Stimulated activated CD8-positive, alpha-beta memory T cell treated with anti-CD3 and anti-CD28 coated beads, Interleukin-15, amount 100 ng/mL, for 1 hour (primary cell): ENCODE measurements around the gene NCOR2.

ENCODE experiments used
- DNase-seq: peaks from one replicate; pipeline ENCODE4 v3.0.0-alpha.2; 2020; ENCODE audit warnings: low read depth

The NCOR2 gene

DNA sequence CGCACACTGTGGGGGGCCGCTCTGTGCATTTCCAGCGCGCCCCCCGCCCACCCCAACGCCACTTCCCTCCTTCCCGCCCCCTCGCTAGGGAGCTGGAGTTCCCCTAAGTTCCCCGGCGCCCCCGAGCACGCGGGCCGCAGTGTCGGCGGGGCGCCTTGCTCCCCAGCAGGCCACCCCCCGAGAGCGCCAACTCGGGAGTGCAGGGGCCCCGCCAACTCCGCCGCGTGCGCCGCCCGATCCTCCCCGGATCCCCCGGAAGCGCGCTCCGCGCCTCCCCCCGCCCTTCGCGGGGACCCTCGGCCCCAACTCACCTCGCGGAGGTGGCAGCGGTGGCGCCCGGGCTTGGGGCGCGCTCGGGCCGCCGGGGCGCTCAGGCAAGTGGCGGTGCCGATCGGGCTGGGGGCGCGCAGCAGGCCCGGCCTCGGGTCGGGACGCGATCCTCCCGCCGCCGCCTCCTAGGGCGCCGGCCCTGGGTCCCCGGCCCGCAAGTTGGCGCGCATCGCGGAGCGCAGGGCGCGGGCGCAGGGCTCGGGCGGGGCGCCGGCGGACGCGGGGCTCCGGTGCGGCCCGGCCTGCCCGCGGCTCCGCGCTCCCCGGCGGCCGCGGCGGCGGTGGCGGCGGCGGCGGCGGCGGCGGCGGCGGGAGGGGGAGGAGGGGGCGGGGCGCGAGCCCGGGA, at the start of gene NCOR2:
Gene NCOR2, minus strand, starts transcription at position 616 of the 676 bp plus-strand sequence. CDS start 72,361 bp downstream, outside the sequence.
- DNase-seq: peak; percentile 5

DNA sequence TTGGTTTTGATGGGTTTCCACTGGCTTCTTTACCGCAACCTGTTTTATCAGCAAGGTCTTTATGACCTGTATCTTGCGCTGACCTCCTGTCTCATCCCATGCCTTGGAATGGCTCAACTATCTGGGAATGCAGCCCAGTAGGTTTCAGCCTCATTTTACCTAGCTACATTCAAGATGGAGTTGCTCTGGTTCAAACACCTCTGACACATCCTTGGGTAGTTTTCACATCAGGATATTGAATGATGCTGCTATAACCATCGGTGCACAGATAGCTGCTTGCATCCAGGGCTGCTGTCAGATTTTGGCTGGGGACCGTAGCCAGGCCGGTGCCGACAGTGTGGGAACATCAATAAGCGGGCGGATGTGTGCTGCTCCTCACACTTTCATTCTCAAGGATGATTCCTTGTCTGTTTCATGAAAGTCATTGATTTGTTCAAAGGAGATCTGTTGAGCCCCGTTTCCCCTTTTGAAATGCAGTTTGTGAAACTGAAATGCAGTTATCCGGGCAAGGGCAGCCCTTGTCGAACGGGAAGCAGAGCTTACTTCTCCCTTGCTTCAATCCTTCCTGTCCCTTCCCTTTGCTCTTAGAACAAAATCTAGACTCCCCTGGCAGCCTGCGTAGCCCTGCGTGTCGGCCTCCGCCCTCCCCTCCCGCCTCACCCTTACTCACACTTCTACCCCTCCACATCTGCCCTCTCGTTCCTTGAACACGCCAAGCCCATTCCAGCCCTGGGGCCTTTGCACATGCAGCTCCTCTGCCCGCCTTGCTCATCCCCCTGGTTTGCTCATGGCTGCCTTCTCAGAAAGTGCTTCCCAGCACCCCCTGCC, 49.2 kb upstream of the NCOR2 start:
- no peak for DNase-seq

- DNase-seq: no peak
Observed at GRCh38 chr12:124614512-124615292, 47.3 kb upstream of the NCOR2 start.

DNA sequence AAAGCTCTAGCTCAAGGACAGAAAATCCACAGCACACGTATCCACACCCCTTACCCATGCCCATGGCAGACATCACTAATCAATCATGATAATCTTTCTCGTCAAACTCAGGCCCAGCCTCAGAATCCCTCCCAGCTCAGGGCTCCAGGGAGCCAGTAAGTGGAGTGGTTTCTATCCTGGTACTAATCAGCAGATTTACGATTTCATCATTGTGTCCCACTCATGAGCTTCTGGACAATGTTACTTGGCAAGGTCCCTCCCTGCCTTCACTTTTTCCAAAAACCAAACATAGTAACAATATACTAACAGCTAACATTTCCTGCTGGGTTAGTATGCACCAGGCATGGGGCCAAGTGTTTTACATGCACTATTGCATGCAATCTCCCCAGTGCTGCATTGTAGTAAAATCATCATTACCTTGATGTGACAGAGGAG, 45.8 kb upstream of the NCOR2 start:
- no peak for DNase-seq

- no peak for DNase-seq
Observed at GRCh38 chr12:124612410-124612680, 44.9 kb upstream of the NCOR2 start.

GRCh38 chr12:124611559-124612409, 44.4 kb upstream of the NCOR2 start:
- DNase-seq: no peak

- no peak for DNase-seq
Observed at GRCh38 chr12:124610629-124611558, 43.5 kb upstream of the NCOR2 start.

DNA sequence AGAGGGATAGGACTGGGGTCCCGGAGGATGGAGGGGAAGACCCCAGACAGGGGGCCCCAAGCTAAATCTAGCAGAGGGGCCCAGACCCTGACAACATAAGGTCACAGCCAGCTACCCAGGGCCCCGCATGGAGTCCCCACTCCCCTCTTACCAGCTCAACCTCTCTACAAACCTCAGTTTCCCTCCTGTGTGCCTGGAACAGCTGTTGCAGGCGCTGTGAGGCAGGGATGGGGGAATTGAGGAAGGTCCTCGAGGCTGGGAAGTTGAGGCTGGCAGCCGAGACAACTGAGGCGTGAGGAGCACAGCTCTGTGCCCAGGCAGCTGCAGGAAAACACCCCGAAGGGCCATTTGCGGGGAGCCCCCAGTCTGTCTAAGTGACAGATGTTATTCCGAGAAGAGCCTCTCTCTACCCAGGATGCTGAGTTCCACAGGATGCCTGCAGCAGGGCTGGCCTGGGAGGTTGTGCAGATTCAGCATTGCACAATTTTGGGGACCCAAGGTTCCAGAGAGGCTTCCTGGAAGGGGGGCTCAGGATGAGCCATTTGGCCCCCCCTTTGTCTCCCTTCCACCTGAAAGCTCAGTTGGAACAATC, 42.7 kb upstream of the NCOR2 start:
- DNase-seq: no peak

GRCh38 chr12:124609041-124609989, 41.9 kb upstream of the NCOR2 start:
- peak; percentile 55 for DNase-seq

- no peak for DNase-seq
Observed at GRCh38 chr12:124608450-124608870, 41.0 kb upstream of the NCOR2 start.

- DNase-seq: no peak
Observed at GRCh38 chr12:124607681-124608425, 40.4 kb upstream of the NCOR2 start.

DNA sequence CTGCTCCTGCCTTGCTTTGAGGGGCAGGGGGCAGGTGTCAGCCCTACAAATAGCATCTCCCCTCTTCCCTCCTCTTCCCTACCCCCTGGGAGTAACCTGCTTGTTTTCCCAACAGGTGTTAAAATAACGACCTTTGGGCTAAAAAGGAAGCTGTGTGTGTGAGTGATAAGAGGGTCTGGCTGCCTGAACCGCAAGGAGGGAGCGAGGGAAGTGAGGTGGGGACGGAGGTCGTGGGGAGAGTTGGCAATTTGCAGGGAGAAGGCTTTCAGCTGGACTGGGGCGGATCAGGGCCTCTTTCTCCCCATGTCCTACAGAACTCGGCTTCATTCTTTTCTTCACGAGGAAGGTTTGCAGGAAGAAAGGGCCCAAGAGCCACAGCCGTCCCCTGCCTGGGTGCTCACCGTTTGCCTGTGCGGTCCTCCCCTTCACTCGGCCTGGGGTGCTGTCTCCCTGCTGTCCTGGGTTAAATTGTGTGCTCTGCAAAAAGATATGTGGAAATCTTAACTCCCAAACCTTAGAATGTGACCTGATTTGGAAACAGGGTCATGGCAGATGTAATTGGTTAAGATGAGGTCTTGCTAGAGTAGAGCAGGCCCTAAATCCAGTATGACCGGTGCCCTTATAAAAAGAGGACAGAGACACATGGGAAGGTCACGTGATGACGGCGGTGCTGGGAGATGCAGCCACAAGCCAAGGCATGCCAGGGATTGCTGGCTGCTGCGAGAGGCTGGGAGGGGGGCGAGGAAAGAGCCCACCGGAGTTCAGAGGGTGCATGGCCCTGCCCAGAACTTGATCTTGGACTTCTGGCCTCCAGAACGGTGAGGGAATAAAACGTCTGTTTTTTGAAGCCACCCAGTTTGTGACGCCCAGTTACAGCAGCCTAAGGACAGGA, 38.7 kb upstream of the NCOR2 start:
- no peak for DNase-seq

DNA sequence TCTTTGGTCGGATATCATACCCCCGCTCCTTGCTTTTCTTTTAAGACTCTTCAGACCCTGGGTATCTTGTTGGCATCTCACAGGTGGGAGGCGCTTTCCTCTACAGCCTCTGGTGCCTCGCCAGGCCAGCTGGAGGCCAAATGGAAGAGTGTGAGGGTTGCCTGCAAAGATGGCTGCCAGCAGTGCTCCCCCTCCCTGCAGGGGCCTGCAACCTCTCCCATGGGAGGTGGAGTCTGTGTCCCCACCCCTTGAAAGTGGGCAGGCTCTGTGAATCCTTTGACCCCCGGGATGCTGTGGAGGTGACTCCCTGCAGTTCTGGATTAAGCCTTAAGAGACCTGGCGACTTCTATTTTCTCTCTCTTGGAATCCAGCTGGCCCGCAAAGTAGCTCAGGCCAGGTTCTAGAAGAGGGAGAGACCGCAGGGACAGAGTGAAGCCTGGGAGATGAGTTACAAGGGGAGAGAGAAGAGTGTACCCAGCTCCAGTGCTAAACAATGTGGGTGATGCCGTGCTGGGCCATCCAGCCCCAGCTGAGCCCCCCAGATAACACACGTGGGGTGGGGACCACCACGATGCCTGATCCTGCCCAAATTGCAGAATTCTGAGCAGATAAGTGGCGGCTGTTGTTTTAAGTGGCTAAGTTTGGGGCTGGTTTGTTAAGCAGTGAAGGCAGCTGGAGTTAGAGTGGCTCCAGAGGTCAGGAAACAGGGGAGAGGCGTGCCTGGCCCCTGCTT, 37.9 kb upstream of the NCOR2 start:
- DNase-seq: no peak

DNA sequence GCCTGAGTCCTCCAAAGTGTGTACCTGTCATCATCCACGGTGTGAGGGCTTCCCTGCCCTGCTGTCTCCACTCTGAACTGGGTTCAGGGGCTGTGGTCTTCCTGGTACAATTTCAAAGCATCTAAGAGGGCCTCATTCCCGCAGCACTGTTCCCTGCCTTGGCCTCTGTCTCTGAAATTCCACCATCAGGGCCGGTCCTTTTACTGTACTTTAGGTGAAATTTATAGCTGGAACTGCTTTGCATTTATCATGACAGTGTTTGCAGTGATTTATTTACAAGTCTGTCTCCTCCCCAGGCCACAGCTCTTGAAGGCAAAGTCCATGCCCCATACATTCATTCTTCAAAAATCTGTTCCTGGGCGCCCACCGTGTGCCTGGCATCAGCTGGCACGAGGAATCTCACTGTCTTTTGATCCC, 36.9 kb upstream of the NCOR2 start:
- no peak for DNase-seq

DNA sequence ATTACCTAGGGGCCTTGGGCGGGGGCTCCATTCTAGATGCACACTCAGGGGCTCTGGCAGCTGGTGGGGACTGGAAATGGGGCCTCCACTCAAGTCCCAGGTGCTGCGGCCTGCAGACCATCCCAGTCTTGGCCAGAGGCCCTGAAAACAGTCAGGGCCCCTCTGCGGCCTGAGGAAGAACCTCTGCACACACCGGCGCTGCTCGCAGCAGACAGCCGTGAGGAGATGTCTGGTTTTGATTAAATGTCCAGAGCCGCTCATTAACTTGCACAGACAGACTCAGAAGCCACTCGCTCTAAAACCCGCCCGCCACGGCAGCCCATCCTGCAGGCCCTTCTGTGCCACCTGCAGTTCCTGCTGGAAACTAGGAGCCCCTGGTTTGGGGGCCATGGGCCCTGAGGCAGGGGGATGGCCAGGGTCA, 36.4 kb upstream of the NCOR2 start:
- no peak for DNase-seq

DNA sequence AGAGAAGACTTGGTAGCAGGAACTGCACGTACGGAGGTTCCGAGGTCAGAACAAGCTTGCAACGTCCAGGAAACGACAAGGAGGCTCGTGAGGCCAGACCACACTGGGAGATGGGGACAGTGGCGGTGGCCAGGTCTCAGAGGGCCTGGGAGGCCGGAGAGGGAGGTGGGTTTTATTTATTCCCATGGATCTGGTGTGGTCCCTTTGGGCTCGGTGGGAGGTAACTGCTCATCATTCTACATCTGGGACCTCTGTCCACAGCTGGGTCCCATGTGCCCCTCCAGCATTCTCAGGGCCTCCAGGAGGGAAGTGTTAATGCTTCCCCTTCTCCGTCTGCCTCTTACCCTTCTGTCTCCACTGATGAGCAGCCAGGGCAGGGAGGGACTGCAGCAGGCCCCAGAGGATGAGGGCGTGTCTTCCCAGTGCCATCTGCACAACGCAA, 35.7 kb upstream of the NCOR2 start:
- DNase-seq: no peak

- DNase-seq: no peak
Observed at GRCh38 chr12:124601706-124602105, 34.3 kb upstream of the NCOR2 start.
